Endothelial cell of umbilical vein (primary cell): Measurements from ENCODE around the gene GREB1. TPM values are rescaled to one million over a fixed set of nuclear protein-coding genes. Genes with fewer than 3 reads are reported as not detected.

ENCODE experiments used
- BruUV-seq: library from RNA; stranded (reverse); fragments of 400-500 nt; replicated peaks from 2 replicates; lab custom pipeline; 2021; lab: Mats Ljungman, UMichigan
- CTCF ChIA-PET: fragments of 300-600, 350-600 bp; sonication (Branson Sonifier 250); formaldehyde crosslinking; loops from one replicate; lab custom pipeline; 2021; ENCODE audit warnings: antibody characterized with exemption, inconsistent platforms; lab: Charles Lee
- POLR2A ChIA-PET: fragments of 300-600, 350-600 bp; sonication (Branson Sonifier 250); formaldehyde crosslinking; loops from one replicate; lab custom pipeline; 2021; ENCODE audit warnings: antibody characterized with exemption, inconsistent platforms; lab: Charles Lee
- DNase-seq: peaks from one replicate; pipeline ENCODE4 v3.0.0-alpha.2; 2011; ENCODE audit warnings: low read depth, low spot score
- FAIRE-seq: peaks from 2 replicates; lab custom pipeline; 2011; peaks lifted over from hg19 to GRCh38; lab: Jason Lieb, UNC
- H2AFZ ChIP-seq: 2 replicates; pipeline ENCODE4 v1.6.0; 2012; ENCODE audit warnings: low read depth, low read length, control low read depth, inconsistent platforms
- H3K27ac ChIP-seq: 2 replicates; pipeline ENCODE4 v1.5.1; 2011; ENCODE audit warnings: low read depth, mild to moderate bottlenecking, control low read depth, low read length, moderate library complexity; ENCODE audit not compliant: insufficient read depth
- H3K27me3 ChIP-seq, 2 experiments: 2 replicates each; pipeline versions ENCODE4 v1.6.0 to v1.6.1; 2011; ENCODE audit warnings: low read length in 2 of 2, mixed read lengths in 1 of 2; ENCODE audit not compliant: control insufficient read depth in 2 of 2, insufficient read depth in 2 of 2
- H3K36me3 ChIP-seq, 2 experiments: 2 replicates in 1 of 2; 3 replicates in 1 of 2; pipeline ENCODE4 v1.5.1; 2011; ENCODE audit warnings: low read length in 2 of 2, mild to moderate bottlenecking in 1 of 2, moderate library complexity in 1 of 2; ENCODE audit not compliant: control insufficient read depth in 2 of 2, insufficient read depth in 2 of 2; ENCODE audit errors: extremely low read depth in 1 of 2
- H3K4me1 ChIP-seq: 3 replicates; pipeline ENCODE4 v1.5.1; 2011; ENCODE audit warnings: mild to moderate bottlenecking, low read length; ENCODE audit not compliant: control insufficient read depth, insufficient read depth; ENCODE audit errors: extremely low read depth
- H3K4me2 ChIP-seq: 2 replicates; pipeline ENCODE4 v1.6.1; 2011; ENCODE audit warnings: low read length, control low read depth, mixed read lengths; ENCODE audit not compliant: insufficient read depth
- H3K4me3 ChIP-seq, 3 experiments: fragments of 200-600 bp in 1 of 3; sonication (generic), shearing (Covaris generic) in 1 of 3; replicated peaks in 1 of 3; 2 replicates each; pipeline ENCODE4 v1.5.1; 2011 to 2016; ENCODE audit warnings: control low read depth in 3 of 3, low read length in 3 of 3, mild to moderate bottlenecking in 2 of 3, inconsistent platforms in 1 of 3, low read depth in 1 of 3, moderate library complexity in 1 of 3; ENCODE audit not compliant: insufficient read depth in 1 of 3
- H3K79me2 ChIP-seq: 2 replicates; pipeline ENCODE4 v1.6.0; 2012; ENCODE audit warnings: low read length, inconsistent platforms; ENCODE audit not compliant: control insufficient read depth, insufficient read depth
- H3K9ac ChIP-seq: replicated peaks from 2 replicates; pipeline ENCODE3; 2011; ENCODE audit warnings: low read length, control low read depth; ENCODE audit not compliant: insufficient read depth; ENCODE audit errors: extremely low read depth
- H3K9me1 ChIP-seq: replicated peaks from 3 replicates; pipeline ENCODE4 v1.6.0; 2011; ENCODE audit warnings: mild to moderate bottlenecking, low read length; ENCODE audit not compliant: control insufficient read depth, insufficient read depth; ENCODE audit errors: extremely low read depth
- H3K9me3 ChIP-seq: replicated peaks from 2 replicates; pipeline ENCODE4 v1.5.1; 2012; ENCODE audit warnings: low read length, inconsistent platforms; ENCODE audit not compliant: control insufficient read depth, insufficient read depth
- H4K20me1 ChIP-seq: replicated peaks from 2 replicates; pipeline ENCODE3; 2011; ENCODE audit warnings: mild to moderate bottlenecking, low read length; ENCODE audit not compliant: control insufficient read depth, insufficient read depth; ENCODE audit errors: extremely low read depth
- CTCF ChIP-seq, 2 donors: IDR thresholded peaks; 1 replicate in 1 of 2; 2 replicates in 1 of 2; pipeline ENCODE4 v1.5.1; 2011; ENCODE audit warnings: low read length in 2 of 2, mild to moderate bottlenecking in 2 of 2, moderate library complexity in 2 of 2, control low read depth in 1 of 2, inconsistent platforms in 1 of 2, low read depth in 1 of 2; ENCODE audit not compliant: insufficient read depth in 1 of 2; ENCODE audit errors: extremely low read depth in 1 of 2
- EZH2 ChIP-seq: IDR thresholded peaks from 2 replicates; pipeline ENCODE4 v1.6.1; 2012; ENCODE audit warnings: borderline replicate concordance, low read depth, mild to moderate bottlenecking, moderate library complexity, low read length, inconsistent platforms; ENCODE audit not compliant: severe bottlenecking
- FOS ChIP-seq: IDR thresholded peaks from 2 replicates; pipeline ENCODE4 v1.6.1; 2011; ENCODE audit warnings: mild to moderate bottlenecking, low read length, moderate library complexity, borderline replicate concordance; ENCODE audit not compliant: insufficient read depth
- GATA2 ChIP-seq: IDR thresholded peaks from 2 replicates; pipeline ENCODE4 v1.7.0; 2011; ENCODE audit warnings: low read depth, mild to moderate bottlenecking, moderate library complexity, mixed read lengths, low read length; ENCODE audit not compliant: insufficient read length, insufficient read depth
- JUN ChIP-seq: IDR thresholded peaks from 2 replicates; pipeline ENCODE4 v1.6.1; 2011; ENCODE audit warnings: borderline replicate concordance, low read depth; ENCODE audit not compliant: insufficient read length, insufficient read depth
- MAX ChIP-seq: IDR thresholded peaks from 2 replicates; pipeline ENCODE4 v1.6.1; 2011; ENCODE audit not compliant: insufficient read depth, insufficient read length
- MYC ChIP-seq: IDR thresholded peaks from one replicate; pipeline ENCODE4 v1.6.1; 2011; ENCODE audit warnings: mild to moderate bottlenecking, low read depth, low read length
- POLR2A ChIP-seq: IDR thresholded peaks from 2 replicates; pipeline ENCODE4 v1.6.1; 2012; ENCODE audit warnings: low read depth, mild to moderate bottlenecking, control low read depth, low read length
- POLR2AphosphoS5 ChIP-seq: IDR thresholded peaks from 2 replicates; pipeline ENCODE4 v1.6.1; 2012; ENCODE audit warnings: low read depth, mild to moderate bottlenecking, control low read depth, low read length, moderate library complexity; ENCODE audit not compliant: insufficient read depth
- dilution Hi-C: fragments of 300-500 bp; cut with MboI; formaldehyde crosslinking; loops from one replicate; pipeline ENCODE4 v1.15.0; 2019; ENCODE audit warnings: low sequenced_read_pairs; ENCODE audit not compliant: extremely low pct_ligation_motif_present
- intact Hi-C: fragments of 100-400 bp; cut with micrococcal nuclease; formaldehyde crosslinking; loops from one replicate; pipeline ENCODE4 v1.10.0; 2022
- polyA plus RNA-seq, 4 experiments: library from polyadenylated mRNA; depleted of rRNA in 3 of 4; stranded (reverse) in 3 of 4; unstranded in 1 of 4; fragments of >200 nt; gene quantifications; 2 replicates each; pipeline versions ENCODE4 v1.2.1 to v1.2.3, GENCODE V29; 2011 to 2012; ENCODE audit warnings: missing spikeins in 1 of 4
- total RNA-seq: library from RNA; stranded (reverse); gene quantifications from 2 replicates; pipeline ENCODE4 v1.2.3, GENCODE V29; 2021

The GREB1 gene
- total and polyA plus RNA-seq, 2 donors (not counting 3 experiments of a cell fraction or from before 2014, with no cell fraction given) = 0.17 to 0.58 TPM

GRCh38 chr2:11551569-11552259 is 17.9 kb downstream of the GREB1 start:
- no TSS peak for BruUV-seq
- no peak overlapping the region for H3K9ac ChIP-seq
- H3K9me1 ChIP-seq = no peaks in the 10 kb centered on the region
- H3K4me1 ChIP-seq = no peaks in the 10 kb centered on the region
- H3K79me2 ChIP-seq = no peaks in the 10 kb centered on the region
- CTCF ChIA-PET = no interaction called here
- H3K27me3 ChIP-seq = peaks cover 3% of the 10 kb centered on the region in 2 experiments
- no peak for FAIRE-seq
- no peaks in the 10 kb centered on the region for H4K20me1 ChIP-seq
- H3K4me3 ChIP-seq = no peak overlapping the region
- no peak overlapping the region for H3K27ac ChIP-seq
- TF ChIP-seq POLR2A = no peak
- H3K9me3 ChIP-seq = no peaks in the 10 kb centered on the region
- POLR2A ChIA-PET = no interaction called here
- H2AFZ ChIP-seq = no peak overlapping the region
- no peak for DNase-seq
- intact Hi-C loops (no loop called here), dilution Hi-C loops (no loop called here)
- no peaks in the 10 kb centered on the region for H3K36me3 ChIP-seq
- H3K4me2 ChIP-seq = no peak overlapping the region

DNA sequence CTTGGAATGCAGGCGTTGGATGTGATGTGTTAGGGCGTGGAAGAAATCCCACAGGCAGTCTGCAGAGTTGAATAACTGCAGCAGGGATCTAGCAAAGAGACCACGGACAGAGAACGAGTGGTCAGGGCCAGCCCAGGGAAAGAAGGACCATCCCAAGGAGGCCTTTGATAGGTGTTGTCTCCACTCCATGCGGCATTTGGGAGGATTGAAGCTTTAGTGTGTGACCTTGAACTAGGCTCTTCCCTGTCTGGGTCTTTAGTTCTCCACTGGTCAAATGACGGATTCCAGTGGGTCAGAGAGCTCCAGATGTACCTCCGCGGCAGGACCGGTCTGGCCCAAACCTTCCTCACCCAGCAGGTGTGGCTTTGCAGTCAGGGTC is 18.4 kb downstream of the GREB1 start:
- dilution Hi-C loops = no loop called here
- TF ChIP-seq GATA2 (no peak), POLR2A (no peak), MYC (no peak), CTCF (IDR thresholded peaks at IDR 0.05; ENCODE audit: extremely low read depth in 1 of 2, insufficient read depth in 1 of 2, low read depth in 1 of 2, low read length in 2 of 2) (no peak), FOS (no peak), EZH2 (no peak), JUN (no peak), MAX (no peak), POLR2AphosphoS5 (no peak)
- Histone ChIP-seq H3K4me2 (no peak overlapping the region), H3K36me3 (no peaks in the 10 kb centered on the region), H3K4me1 (no peaks in the 10 kb centered on the region), H3K79me2 (no peaks in the 10 kb centered on the region), H4K20me1 (no peaks in the 10 kb centered on the region), H3K4me3 (no peak overlapping the region), H3K9me1 (no peaks in the 10 kb centered on the region), H2AFZ (no peak overlapping the region), H3K27ac (no peak overlapping the region), H3K9me3 (no peaks in the 10 kb centered on the region), H3K27me3 (peaks cover 3% of the 10 kb centered on the region in 2 experiments), H3K9ac (no peak overlapping the region)
- DNase-seq (no peak), FAIRE-seq (no peak)
- POLR2A ChIA-PET = no interaction called here
- intact Hi-C loops = no loop called here
- CTCF ChIA-PET = no interaction called here
- BruUV-seq = no TSS peak
